ENCODE results near the gene HPN.

DNA sequence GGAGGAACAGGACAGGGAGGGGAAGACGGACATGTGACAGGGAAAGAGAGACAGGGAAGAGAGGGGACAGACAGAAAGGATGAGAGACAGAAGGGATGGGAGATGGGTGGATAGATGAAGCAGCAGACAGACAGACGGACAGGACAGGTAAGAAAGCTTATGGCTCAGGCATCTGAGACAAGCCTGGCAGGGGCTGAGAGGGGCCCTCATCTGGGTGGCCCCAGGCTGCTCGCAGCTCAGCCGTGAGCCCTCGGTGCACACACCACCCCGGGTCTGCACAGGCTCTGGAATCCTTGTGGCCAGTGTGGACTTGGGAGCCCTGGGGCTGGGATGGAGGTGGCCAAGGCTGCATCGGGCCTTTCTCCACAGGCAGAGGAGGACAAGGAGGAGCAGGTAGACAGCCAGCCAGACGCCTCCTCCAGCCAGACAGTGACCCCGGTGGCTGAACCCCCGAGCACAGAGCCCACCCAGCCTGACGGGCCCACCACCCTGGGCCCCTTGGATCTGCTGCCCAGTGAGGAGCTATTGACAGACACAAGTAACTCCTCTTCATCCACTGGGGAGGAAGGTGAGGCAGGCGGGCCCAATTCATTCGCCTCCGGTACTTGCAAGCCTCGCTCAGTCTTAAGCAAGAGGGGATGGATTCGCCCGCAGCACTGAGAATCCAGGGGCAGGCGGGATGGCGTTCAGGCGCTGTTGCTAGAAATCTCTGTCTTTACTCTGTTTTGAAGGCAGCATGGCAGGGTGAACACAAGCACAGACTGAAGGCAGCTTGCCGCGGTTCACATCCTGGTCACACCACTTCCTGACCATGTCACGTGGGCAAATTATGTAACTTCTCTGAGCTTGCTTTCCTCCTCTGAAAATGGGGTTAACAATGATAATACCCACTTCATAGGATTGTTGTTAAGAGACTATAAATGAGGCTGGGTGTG is 27.4 kb upstream of the HPN start:
- TF ChIP-seq, protein P1, sequence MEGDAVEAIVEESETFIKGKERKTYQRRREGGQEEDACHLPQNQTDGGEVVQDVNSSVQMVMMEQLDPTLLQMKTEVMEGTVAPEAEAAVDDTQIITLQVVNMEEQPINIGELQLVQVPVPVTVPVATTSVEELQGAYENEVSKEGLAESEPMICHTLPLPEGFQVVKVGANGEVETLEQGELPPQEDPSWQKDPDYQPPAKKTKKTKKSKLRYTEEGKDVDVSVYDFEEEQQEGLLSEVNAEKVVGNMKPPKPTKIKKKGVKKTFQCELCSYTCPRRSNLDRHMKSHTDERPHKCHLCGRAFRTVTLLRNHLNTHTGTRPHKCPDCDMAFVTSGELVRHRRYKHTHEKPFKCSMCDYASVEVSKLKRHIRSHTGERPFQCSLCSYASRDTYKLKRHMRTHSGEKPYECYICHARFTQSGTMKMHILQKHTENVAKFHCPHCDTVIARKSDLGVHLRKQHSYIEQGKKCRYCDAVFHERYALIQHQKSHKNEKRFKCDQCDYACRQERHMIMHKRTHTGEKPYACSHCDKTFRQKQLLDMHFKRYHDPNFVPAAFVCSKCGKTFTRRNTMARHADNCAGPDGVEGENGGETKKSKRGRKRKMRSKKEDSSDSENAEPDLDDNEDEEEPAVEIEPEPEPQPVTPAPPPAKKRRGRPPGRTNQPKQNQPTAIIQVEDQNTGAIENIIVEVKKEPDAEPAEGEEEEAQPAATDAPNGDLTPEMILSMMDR (IDR thresholded peaks at IDR 0.05; ENCODE audit: low read depth, low read length): no peak
- no peak for TF ChIP-seq EZH2phosphoT487 (IDR thresholded peaks at IDR 0.05; ENCODE audit: low read depth)

Data from OCI-LY3 (cell line).